Activated CD8-positive, alpha-beta memory T cell treated with anti-CD3 and anti-CD28 coated beads for 4 hours (primary cell): ENCODE data around the gene HEXIM2.

Experiments
- DNase-seq, 2 donors: peaks; one replicate each; pipeline ENCODE4 v3.0.0-alpha.2; 2020; ENCODE audit warnings: low read depth in 2 of 2

HEXIM2 gene

DNA sequence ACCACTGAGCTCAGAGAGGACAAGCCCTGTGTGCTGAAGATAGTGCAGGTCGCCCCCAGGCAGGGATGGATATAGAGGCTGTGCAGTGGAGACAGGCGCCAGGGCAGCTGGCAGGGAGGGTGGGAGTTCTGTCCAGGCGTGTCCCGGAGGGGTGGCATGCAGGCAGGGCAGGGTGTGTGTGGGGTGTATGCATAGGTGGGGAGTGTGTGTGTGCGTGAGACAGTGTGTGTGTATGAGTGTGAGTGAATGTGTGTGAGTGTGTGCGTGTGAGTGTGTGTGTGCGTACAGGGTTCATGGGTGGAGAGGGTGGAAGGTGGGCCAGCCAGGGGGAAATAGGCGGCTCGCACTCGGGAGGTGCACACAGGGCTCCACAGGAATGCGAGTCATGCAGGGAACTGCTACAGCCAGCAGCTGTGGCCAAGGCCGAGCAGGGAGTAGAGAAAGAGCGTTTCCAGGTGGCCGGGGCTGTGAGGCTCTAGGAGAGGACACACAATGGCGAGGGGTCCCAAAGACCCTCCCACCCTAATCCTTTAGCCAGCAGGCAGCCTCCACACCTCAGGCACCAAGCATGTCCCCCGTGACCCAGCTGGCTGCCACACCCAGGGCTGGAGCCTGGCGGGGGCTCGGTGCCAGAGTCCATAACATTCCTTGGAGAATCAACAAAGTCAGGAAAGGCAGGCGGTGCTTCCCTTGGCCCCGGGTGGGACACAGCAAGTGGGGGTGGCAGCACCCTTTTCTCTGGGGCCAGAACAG lies 34.0 kb upstream of the HEXIM2 start:
- DNase-seq, result no peak

DNA sequence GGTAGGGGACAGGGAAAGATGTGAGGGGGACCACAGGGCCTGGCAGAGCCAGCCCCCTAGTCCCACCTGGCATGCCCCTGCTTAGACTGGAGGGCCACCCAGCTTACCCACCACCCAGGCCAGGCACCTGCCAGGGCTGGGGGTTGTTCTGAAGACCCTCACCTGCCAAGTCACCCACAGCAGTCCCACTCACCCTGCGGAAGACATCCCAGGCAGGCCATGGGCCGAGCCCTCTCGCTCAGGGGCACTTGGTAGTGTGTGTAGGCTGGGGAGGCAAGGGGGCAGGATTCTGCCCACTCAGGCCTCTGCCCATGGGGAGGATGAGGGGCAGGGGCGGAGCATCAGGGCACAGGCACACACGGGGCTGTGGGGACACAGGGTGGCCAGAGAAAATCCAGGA lies 33.3 kb upstream of the HEXIM2 start:
- no peak for DNase-seq

DNA sequence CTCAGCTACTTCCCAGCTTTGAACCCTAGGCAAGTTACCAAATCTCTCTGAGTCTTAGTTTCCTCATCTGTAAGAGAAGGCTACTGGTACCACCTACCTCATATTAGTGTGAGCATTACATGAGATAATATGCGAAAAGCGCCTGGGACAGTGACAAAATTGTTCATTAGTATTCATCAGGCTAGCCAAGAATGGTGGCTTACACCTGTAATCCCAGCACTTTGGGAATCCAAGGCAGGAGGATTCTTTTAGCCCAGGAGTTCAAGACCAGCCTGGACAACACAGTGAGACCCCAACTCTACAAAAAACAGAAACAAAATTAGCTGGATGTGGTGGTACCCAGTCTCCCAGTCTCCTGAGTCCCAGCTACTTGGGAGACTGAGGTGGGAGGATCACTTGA lies 32.7 kb upstream of the HEXIM2 start:
- DNase-seq, result no peak

DNA sequence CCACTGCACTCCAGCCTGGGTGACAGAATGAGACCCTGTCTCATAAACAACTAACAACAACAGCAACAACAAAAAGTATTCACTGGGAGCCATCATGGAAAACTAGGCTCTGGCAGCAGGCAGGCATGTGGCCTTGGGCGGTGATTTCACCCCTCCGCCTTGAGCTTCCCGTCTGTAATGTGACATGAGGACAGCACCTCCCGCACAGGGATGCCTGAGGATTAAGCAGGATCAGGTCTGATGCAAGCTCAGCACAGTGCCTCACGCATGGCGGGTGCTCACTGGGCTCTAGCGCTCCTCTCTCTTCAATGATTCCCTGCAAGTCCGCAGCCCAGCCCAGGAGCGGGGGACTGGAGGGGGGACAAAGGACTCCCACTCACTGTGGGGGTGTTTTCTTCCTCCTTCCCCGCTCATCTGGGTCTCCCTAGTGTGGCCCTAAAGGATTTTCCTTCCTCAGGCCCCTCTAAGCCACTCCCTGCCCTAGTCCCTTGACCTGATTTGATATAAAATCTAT lies 32.2 kb upstream of the HEXIM2 start:
- no peak for DNase-seq

DNA sequence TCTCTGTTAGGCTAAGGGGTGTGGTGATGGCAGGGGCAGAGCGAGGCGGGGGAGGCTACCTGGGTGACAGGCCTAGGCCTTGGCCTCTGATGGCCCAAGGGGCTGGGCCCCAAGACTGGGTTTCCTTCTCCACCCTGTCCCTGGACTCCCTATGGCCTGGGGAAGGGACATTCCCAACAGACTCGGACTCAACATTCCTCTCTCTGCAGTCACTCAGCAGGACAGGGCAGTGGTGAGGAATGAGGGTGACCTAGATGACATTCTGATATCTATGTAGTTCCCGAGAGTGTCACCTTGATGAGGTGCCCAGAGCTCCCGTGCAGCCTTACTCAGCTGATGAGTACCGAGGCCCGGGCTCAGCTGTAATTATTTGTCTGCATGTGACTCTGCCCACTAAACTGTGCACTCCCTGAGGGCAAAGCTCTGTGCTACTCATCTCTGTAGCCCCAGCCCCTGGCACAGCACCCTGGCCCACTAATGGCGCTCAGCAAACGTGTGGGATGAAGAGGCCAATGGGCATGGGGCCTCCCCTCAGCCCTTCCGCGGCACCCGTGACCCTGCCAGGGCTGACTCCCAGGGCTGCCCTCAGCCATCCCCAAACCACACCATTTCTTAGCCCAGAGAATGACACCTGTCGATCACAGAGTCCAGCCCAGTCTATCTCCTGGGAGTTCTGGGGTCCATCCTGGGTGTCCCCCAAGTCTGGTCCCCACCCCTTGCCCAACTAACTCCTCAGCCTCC lies 31.6 kb upstream of the HEXIM2 start:
- no peak for DNase-seq

DNA sequence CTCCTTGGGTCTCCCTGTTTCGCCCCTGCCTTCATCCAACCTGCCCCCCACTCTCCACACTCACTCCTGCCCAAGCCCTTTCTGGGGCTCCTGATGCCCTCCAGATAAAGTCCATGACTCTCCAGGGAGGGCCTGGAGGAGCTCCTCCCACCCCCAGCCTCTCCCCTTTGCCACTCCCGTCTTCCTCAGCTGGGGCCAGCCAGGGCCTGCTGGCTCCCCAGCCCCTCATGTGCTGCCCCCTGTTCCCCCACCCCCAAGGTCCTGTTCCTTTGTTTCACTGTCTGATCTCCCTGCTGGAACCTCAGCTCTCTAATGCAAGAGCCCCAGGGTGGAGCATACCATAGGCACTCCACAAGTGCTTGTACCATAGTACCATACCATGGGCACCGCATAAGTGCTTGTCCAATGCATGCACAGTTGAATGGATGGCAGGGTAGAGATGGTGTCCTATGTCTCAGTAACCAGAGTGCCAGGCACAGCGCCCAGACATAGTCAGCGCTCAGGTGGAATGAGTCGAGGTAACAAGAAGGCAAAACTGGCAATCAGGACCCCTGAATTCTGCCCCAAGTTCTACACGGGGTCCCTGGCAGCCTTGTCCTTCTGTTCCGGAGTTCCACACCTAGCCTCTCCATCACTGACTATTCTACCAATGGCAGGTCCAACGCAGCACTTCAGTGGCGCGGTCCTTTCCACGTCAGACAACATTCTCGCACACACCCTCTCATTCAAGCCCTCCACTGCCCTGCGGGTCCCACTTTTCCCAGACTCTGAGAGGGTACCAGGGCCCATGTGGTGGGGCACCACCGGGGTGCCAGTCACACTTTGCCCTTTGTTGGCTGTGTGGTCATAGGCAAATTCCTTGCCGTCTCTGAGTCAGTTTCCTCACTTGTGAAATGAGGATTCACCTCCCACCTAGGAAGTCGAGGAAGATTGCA lies 30.7 kb upstream of the HEXIM2 start:
- DNase-seq, result no peak

DNA sequence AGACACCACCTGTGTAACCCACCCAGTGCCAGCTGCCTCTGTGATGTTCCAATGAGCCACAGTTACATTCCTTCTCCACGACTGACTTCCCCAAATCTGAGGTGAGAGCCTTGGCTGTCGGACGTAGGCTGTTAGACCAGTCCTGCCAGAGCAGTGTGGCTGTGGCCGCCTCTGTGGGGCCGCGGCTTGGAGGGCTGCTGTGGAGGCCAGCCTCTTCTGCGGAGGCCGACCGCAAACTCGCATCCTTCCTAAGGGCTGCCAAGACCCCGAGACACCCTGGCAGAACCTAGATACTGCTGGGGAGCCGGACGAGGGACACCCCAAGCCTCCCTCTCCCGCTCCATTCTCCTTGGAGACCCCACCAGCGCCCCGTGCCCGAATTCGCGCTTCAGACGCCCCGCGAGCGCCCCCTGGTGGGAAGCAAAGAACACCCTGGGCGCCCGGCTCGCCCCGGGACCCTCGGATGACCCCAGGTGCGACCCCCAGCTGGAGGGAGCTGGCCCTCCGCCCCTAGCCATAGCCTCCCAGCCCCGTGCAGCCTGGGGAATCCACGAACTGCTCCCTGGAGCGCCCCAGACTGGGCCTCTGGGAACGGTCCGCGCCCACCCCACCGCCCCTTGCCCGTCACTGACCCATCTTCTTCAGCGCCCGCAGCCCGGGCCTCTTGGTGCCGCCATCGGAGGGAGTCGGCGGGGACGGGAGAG lies 29.9 kb upstream of the HEXIM2 start:
- DNase-seq, result no peak

DNA sequence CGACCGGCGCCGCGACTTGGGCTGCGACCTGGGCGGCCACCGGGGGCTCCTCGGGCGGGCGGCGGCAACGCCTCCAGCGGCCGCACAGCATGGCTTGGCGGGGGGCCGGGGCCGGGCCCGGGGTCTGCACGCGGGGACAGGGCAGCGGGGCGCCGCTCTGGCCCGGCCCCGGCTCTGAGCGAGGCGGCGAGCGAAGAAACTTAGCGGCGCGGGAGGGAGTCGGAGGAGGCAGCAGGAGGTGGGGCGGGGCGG lies 29.4 kb upstream of the HEXIM2 start, which contains the start of gene PLCD3:
Gene PLCD3, minus strand, starts transcription at position 196 of the 252 bp plus-strand sequence. Its CDS starts 105 bp downstream, at position 91.
- no peak for DNase-seq

DNA sequence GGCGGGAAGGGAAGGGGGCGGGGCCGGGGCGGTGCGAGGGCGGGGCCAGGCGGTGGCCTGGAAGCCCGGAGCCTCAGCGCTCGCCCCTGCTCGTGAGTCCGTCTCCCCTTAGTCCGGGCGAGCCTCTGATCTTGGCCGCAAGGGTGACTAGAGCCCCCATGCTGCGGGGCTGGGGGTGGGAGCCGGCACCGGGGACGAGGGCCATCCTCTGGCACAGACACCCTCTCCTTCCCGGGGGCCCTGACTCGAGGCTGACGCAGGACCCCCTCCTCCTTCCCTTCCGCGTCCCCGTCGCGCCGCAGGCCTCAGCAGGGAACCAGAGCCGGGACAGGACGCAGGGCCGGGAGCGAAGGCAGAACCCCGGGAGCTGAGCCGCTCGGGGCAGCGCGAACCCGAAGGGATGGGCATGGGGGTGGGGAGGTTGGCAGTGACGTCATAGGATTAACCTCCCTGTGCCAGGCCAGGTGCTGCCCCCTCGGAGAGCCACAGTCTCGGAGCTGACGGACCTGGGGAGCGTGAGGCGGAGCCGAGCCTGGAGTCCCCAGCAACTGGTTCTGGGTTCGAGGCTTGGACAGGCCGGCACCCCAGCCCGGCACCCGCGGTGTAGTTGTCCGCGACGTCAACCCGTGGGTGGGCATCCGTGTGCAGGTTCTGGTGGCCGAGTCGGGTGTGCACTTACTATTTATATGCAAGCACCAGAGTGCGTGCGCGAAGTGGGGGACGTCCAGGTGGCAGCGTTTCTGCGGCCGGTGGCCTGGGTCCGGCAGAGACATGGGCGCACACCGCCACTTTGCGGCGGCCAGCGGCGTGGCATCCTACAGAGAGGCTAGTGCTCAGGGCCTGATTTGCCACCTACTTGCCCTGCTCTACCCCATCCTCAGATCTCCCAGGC lies 28.9 kb upstream of the HEXIM2 start:
- peak in 1 of 2 donors; percentile 48 for DNase-seq

DNA sequence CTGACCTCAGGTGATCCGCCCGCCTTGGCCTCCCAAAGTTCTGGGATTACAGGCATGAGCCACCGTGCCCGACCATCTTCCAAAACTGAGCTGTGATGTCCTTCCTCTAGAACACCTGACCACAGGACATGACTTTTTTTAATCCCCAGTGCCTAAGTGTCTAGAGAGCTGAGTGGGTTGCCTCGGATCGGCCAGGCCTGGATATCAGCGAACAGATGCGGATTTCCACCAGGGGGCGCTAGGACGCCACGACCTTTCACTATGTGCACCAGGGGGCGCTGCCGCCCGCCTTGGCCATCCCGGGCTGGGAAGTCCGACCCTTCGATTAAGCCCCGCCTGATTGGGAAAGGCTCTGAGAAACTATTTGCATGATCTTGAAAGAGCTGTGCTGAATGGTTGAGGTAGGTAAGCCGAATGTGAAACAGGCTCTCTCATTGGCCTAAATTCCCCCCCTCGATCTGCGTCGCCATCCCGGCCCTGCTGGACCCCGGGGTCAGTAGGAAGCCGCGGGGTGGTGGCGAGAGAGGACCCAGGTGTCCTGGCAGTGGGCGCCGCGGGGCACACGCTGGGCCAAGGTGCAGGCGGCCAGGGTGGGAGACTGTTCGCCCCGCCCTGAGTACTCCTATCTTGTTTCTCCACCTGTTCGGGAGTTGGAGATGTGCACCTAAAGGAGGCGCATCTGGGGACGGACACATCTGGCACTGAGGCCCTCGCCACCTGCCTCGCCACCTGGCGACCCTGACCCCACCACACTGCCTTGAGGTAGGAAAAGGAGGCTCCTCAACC lies 26.3 kb upstream of the HEXIM2 start, which contains the start of gene ACBD4:
Gene ACBD4, plus strand, starts transcription at position 496 of the 786 bp plus-strand sequence. CDS start 458 bp downstream, outside the sequence.
- peak; percentile 92 to 94 for DNase-seq

DNA sequence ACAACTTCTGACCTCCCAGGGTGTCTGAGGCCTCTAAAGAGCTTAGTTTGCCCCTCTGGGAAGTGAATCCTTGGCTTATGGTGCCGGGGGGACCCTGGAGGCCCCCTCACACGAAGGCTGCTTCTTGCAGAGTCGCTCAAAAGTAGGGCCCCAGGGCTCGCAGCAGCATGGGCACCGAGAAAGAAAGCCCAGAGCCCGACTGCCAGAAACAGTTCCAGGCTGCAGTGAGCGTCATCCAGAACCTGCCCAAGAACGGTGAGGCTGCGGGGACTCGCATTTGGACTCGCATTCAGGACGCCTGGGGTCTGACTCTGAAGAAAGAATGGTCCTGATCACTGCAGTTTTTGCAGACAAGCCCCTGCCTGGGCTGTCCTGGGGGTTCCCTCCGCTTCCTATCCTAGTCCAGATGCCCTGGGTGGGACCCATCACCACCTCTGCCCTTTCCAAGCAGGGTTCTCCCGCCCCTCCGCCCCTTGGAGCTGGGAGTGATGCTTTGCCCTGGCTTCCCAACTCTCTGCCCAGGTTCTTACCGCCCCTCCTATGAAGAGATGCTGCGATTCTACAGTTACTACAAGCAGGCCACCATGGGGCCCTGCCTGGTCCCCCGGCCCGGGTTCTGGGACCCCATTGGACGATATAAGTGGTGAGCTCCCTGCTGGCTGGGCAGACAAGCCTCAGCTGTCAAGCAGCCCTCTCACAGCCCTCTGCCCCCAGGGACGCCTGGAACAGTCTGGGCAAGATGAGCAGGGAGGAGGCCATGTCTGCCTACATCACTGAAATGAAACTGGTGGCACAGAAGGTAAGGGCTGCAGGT lies 25.5 kb upstream of the HEXIM2 start:
- no peak for DNase-seq

DNA sequence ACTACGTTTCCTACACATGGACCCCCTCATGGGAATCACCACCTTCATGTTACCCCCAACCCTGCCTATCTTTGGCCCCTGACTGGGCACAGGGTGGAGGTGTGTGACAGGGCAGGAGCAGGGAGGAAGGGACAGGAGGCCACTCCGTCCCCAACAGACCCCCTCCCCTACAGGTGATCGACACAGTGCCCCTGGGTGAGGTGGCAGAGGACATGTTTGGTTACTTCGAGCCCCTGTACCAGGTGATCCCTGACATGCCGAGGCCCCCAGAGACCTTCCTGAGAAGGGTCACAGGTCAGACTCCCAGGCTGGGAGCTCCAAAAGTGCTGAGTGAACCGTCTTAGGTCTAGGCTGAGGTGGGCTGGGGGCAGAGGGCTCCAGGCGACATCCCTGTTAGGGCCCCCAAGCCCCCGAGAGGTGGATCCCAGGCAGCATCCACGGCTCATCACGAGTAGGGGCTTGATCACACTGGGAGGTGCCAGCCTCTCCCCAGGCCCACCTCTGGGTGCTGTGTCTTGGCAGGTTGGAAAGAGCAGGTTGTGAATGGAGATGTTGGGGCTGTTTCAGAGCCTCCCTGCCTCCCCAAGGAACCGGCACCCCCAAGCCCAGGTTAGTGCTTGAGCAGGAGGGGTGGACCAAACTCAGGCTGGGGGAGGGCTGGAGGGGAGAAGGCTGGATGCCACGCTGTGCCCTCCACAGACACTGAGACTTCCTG lies 24.7 kb upstream of the HEXIM2 start:
- no peak for DNase-seq

DNA sequence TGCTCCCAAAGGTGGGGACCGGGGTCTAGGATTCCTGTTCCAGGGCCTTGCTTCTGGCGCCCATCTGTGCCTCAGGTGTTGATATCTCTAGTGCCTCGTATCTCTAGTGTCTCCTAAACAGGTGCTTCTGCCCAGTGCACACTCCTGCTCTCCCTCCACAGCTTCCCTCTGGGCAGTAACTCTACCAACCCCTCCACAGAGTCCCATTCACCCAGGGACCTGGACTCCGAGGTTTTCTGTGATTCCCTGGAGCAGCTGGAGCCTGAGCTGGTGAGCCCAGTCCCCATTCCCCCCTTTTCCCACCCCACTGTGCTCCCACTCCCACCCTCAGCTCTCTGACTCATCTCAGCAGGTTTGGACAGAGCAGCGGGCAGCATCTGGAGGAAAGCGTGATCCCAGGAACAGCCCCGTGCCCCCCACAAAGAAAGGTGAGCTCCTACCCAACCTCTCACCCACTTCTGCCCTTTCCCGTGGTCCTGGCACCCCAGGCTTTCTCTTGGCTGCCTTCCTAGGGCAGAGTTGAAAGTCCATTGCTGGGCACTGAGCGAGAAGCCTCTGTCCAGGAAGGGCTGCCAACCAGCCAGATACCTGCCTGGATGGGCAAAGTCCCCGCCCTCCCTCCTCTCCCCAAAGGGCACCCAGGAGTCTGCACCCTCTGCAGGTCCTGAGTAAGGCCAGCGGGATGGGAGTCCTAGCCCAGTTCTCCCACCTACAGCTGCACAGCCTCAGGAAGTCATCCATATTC lies 23.9 kb upstream of the HEXIM2 start:
- DNase-seq, result no peak

DNA sequence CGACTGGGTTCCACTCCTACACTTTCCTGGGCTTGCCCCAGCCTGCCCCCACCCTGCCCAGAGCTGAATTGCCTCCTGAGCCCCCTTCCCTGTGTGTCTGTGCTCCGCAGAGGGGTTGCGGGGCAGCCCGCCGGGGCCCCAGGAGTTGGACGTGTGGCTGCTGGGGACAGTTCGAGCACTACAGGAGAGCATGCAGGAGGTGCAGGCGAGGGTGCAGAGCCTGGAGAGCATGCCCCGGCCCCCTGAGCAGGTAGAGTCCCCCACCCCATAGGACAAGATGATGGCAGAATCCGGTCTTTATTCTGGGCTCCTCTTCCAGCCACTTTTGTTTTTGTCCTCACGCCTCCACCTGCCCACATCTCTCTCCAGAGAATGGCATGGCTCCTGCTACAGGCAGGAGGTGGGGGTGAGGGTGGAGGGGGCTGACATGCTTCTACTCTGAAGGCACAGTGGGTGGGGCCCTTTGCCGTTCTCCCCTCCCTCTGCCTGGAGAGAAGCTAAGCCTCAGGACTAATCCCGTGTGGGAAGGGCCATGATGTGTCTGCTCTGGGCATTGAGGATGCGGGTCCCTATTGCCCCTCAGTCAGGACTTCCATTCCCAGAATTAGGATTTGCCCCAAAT lies 22.7 kb upstream of the HEXIM2 start:
- DNase-seq, result no peak

DNA sequence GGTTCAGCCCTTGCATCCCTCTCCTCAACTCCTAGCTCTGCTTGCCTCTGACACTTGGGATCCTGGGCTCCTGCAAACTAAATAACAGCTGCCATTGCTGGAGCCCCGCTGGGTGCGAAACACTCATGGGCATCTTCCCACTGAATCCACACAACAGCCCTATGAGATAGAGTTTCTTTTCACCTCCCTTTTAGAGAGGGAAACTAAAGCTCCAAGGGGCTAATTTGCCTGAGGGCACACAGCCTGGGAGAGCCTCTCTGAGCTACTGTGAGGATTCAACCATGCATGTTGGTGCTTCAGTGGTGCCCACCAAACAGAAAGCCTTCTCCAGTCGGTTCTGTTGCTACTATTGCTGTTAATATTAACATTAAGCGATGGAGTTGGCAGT lies 22.1 kb upstream of the HEXIM2 start:
- no peak for DNase-seq

DNA sequence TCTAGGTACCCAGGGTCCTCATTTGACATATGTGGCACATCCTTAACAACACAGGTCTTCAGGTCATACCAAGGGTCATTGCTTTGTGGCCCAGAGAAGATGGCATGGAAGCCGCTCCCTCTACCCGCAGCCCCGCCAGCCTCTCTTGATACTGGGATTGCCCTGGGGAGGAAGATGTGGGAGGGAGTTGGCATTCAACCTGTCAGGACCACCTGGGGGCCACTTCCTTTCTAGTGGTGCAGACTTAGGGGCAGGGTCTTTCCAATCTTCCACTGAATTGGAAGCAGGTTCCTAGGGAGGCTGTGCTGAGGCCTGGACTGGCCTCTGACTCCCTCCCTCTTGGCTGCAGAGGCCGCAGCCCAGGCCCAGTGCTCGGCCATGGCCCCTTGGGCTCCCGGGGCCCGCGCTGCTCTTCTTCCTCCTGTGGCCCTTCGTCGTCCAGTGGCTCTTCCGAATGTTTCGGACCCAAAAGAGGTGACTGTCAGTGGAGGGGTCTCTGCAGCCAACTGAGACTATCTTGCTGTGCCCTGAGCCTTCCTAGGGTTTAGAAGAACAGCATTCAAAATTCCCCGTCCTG lies 18.5 kb upstream of the HEXIM2 start:
- DNase-seq, result no peak
